Breast epithelium (tissue), 3 donors: Measurements from ENCODE around the gene ANKIB1.

Experiments used
- CTCF ChIP-seq, 3 donors: fragments of 450-650 bp; IDR thresholded peaks; one replicate each; pipeline ENCODE4 v1.5.1; 2016 to 2017; ENCODE audit warnings: antibody characterized with exemption in 3 of 3, mild to moderate bottlenecking in 3 of 3, moderate library complexity in 3 of 3
- POLR2A ChIP-seq: fragments of 450-650 bp; IDR thresholded peaks from one replicate; pipeline ENCODE4 v1.6.1; 2016; ENCODE audit warnings: antibody characterized with exemption, mild to moderate bottlenecking, moderate library complexity

GRCh38 chr7:92436612-92437445, 191.1 kb downstream of the ANKIB1 start:
- TF ChIP-seq CTCF (IDR thresholded peaks at IDR 0.05) (no peak), POLR2A (no peak)
